BJ (cell line): ENCODE results near the gene CD8B. TPM values are rescaled to one million over a fixed set of nuclear protein-coding genes. Genes with fewer than 3 reads are reported as not detected.

Experiments used
- CTCF ChIA-PET: fragments of 350-600 bp; formaldehyde crosslinking; extraction: SDS; loops from one replicate; lab custom pipeline; 2021; ENCODE audit warnings: antibody characterized with exemption, inconsistent platforms; lab: Yijun Ruan, JAX
- POLR2A ChIA-PET: fragments of 300-600 bp; sonication (Branson Sonifier 250); formaldehyde crosslinking; extraction: SDS; loops from one replicate; lab custom pipeline; 2021; ENCODE audit warnings: antibody characterized with exemption; lab: Charles Lee
- DNase-seq: peaks from one replicate; pipeline ENCODE4 v3.0.0-alpha.2; 2011; ENCODE audit warnings: low read depth
- H3K27me3 ChIP-seq: 2 replicates; pipeline ENCODE4 v1.6.0; 2011; ENCODE audit warnings: low read length; ENCODE audit not compliant: control insufficient read depth, insufficient read depth
- H3K36me3 ChIP-seq: 2 replicates; pipeline ENCODE4 v1.5.1; 2011; ENCODE audit warnings: low read length; ENCODE audit not compliant: control insufficient read depth, insufficient read depth
- H3K4me3 ChIP-seq: 2 replicates; pipeline ENCODE4 v1.5.1; 2011; ENCODE audit warnings: low read depth, mild to moderate bottlenecking, control low read depth, low read length
- polyA plus RNA-seq: library from polyadenylated mRNA; depleted of rRNA; stranded (reverse); fragments of >200 nt; gene quantifications from 2 replicates; pipeline ENCODE4 v1.2.3, GENCODE V29; 2011
- TF ChIP-seq, protein P1 (sequence below): IDR thresholded peaks from 2 replicates; pipeline ENCODE4 v1.5.1; 2011; ENCODE audit warnings: low read depth, mild to moderate bottlenecking, control low read depth, inconsistent platforms, low read length, moderate library complexity; ENCODE audit not compliant: insufficient read depth

Gene CD8B
- polyA plus RNA-seq, 1 experiment: not detected

DNA sequence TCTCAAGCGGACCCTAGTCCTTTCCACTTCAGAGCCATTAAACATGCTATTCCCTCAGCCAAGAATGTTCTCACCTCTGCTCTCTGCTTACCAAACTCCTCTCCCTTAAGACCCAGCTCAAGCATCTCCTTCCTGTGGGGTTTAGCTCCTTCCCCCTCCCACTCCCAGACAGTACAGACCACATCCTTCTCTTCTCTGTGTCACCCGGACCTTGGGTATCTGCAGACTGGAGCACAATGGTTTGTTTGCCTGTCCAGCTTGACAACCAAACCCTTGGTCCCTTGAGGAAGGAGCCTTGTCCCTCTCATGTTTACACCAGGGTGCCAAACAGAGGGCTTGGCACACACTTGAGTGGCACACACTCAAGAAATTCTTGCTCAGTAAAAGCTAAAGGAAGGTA is 66.8 kb downstream of the CD8B start:
- DNase-seq: no peak
- TF ChIP-seq, protein P1, sequence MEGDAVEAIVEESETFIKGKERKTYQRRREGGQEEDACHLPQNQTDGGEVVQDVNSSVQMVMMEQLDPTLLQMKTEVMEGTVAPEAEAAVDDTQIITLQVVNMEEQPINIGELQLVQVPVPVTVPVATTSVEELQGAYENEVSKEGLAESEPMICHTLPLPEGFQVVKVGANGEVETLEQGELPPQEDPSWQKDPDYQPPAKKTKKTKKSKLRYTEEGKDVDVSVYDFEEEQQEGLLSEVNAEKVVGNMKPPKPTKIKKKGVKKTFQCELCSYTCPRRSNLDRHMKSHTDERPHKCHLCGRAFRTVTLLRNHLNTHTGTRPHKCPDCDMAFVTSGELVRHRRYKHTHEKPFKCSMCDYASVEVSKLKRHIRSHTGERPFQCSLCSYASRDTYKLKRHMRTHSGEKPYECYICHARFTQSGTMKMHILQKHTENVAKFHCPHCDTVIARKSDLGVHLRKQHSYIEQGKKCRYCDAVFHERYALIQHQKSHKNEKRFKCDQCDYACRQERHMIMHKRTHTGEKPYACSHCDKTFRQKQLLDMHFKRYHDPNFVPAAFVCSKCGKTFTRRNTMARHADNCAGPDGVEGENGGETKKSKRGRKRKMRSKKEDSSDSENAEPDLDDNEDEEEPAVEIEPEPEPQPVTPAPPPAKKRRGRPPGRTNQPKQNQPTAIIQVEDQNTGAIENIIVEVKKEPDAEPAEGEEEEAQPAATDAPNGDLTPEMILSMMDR: no peak
- no peaks in the 10 kb centered on the region for H3K36me3 ChIP-seq
- no peak overlapping the region for H3K4me3 ChIP-seq
- ChIA-PET CTCF (interaction anchor here (1.4 kb wide), 1 partner anchor 10 kb away, joined by 4 read pairs; no protein-coding TSS in a partner anchor), POLR2A (no interaction called here)
- H3K27me3 ChIP-seq: peaks cover 26% of the 10 kb centered on the region

DNA sequence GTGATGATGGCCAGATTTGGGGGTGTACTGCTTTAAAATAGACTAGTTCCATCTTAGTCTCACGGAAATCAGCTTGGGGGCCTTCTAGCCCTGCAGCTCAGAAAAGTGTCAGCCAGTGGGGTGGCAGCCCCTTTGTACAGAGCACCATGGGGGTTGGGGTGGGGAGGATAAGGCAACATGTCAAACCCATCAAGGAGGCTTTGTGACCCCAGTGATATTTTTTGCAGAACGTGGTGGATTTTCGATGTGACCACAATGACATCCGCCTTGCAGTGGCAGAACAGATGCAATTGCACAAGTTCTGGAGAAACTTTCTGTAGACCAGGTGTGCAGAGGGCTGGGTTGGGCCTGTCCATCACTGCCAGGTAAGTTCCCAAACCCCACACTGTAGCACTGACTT is 67.9 kb downstream of the CD8B start:
- TF ChIP-seq, protein P1: no peak
- DNase-seq: no peak
- POLR2A ChIA-PET: no interaction called here
- peaks cover 34% of the 10 kb centered on the region for H3K27me3 ChIP-seq
- no peak overlapping the region for H3K4me3 ChIP-seq
- no peaks in the 10 kb centered on the region for H3K36me3 ChIP-seq
- CTCF ChIA-PET: interaction anchor here (1.4 kb wide), 1 partner anchor 12 kb away, joined by 4 read pairs; no protein-coding TSS in a partner anchor

DNA sequence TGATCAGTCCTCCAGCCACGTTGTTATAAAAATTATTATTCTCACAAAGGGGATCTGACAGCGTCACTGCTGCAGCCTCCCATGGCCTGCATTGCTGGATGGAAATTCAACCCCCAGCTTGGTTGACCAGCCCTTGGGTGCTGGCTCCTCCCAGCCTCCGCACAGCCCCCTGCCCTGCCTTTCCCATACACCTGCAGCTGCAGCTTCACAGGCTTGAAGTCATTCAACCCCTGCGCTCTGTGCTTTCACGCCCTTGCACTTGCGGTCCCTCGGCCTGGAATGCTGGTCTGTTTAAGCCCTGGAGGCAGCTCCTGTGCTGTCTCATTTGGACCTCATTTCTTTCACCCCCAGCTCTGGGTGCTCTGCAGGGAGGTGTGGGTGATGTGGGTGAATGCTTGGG is 70.1 kb downstream of the CD8B start:
- TF ChIP-seq, protein P1: no peak
- Histone ChIP-seq H3K27me3 (peaks cover 44% of the 10 kb centered on the region), H3K36me3 (no peaks in the 10 kb centered on the region), H3K4me3 (no peak overlapping the region)
- ChIA-PET CTCF (interaction anchor here (1.8 kb wide), 1 partner anchor 17 kb away, joined by 7 read pairs; no protein-coding TSS in a partner anchor), POLR2A (no interaction called here)
- no peak for DNase-seq

DNA sequence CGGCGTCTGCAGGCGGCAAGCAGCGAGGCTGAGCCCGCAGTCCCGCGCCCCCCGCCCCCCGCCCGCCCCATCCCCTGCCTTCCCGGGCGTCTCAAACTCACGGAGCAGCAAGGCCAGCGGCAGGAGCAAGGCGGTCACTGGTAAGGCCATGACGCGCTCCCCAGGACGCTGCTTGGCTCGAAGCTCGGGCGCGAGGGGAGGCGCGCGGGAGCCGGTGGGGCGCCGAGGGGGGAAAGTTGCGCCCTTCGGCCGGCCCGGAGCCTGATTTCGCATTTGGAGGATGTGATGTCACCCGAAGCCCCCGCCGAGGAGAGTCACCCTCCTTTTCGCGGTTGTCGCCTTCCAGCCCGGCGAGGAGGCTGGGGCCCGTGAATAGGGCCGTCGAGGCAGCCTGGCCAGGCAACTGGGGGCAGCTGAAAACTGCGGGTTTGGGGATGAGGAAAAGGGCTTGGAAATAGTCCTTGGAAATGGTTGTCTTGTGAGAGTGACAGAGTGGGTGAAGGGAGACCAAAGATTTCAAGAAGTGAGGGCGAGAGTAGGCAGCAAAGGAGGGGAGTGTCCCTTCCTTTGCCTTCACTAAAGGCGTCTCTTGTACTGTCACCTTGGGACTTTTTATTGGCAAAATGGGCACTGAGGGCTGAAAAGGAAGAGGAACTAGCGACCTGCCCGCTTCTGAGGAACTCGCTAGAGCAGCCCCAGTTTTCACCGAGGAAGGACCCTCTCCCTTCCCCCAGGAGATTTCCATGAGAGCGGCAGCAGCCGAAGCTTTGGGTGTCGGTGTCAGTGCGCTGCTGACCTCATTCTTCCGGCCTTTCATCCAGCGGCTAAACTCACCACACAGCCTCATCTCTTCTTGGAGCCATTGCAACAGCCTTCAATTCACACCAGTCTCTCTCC is 70.8 kb downstream of the CD8B start, which contains the start of gene CD8A:
Gene CD8A, minus strand, starts transcription at position 238 of the 897 bp plus-strand sequence. Its CDS starts 88 bp downstream, at position 150.
- Histone ChIP-seq H3K4me3 (no peak within 1 kb of the TSS), H3K36me3 (no peaks in the 10 kb centered on the region), H3K27me3 (peaks cover 47% of the 10 kb centered on the region)
- POLR2A ChIA-PET: interaction anchor here (0.5 kb wide), 1 partner anchor 21 kb away, joined by 4 read pairs; no protein-coding TSS in a partner anchor
- no peak for DNase-seq
- CTCF ChIA-PET: interaction anchor here (1.8 kb wide), 1 partner anchor 17 kb away, joined by 7 read pairs; no protein-coding TSS in a partner anchor
- TF ChIP-seq, protein P1: no peak

DNA sequence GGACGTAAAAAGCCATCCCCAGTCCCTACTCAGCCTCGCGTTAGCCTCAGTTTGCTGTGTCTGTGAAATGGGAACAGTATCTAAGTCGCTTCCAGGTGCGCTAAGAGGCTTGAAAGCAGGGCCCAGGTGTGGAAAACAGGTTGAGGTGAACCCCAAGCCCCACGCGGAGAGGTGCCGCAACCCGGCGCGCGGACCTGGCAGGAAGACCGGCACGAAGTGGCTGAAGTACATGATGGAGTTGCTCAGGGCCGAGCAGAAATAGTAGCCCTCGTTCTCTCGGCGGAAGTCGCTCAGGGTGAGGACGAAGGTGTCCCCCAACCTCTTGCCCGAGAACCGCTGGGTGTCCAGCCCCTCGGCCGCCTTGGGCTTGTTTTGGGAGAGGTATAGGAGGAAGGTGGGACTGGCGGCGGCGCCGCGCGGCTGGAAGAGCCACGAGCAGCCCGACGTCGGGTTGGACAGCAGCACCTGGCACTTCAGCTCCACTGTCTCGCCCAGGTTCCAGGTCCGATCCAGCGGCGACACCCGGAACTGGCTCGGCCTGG is 71.5 kb downstream of the CD8B start:
- H3K4me3 ChIP-seq: no peak overlapping the region
- H3K36me3 ChIP-seq: no peaks in the 10 kb centered on the region
- TF ChIP-seq, protein P1: no peak
- no peak for DNase-seq
- peaks cover 50% of the 10 kb centered on the region for H3K27me3 ChIP-seq
- POLR2A ChIA-PET: no interaction called here
- CTCF ChIA-PET: no interaction called here
